Measurements from ENCODE around the gene MAP6D1. TPM values are rescaled to one million over a fixed set of nuclear protein-coding genes. Genes with fewer than 3 reads are reported as not detected.

Gene MAP6D1
- polyA plus RNA-seq, 1 experiment: 3.9 TPM

GRCh38 chr3:183801601-183802000 lies 23.8 kb downstream of the MAP6D1 start:
- Histone ChIP-seq H3K27me3 (ENCODE audit: control insufficient read depth, insufficient read depth, low read length) (no peaks in the 10 kb centered on the region), H3K36me3 (ENCODE audit: control insufficient read depth, insufficient read depth, low read length) (peaks cover 37% of the 10 kb centered on the region), H3K4me3 (ENCODE audit: low read depth, low read length) (no peak overlapping the region)
- ChIA-PET POLR2A (no interaction called here), CTCF (no interaction called here)
- no peak for TF ChIP-seq CTCF (IDR thresholded peaks at IDR 0.05; ENCODE audit: insufficient read depth, low read depth, low read length)
- DNase-seq (ENCODE audit: low read depth): no peak

GRCh38 chr3:183800243-183800863 lies 25.0 kb downstream of the MAP6D1 start:
- peaks cover 32% of the 10 kb centered on the region for H3K36me3 ChIP-seq (ENCODE audit: control insufficient read depth, insufficient read depth, low read length)
- no peaks in the 10 kb centered on the region for H3K27me3 ChIP-seq (ENCODE audit: control insufficient read depth, insufficient read depth, low read length)
- POLR2A ChIA-PET: no interaction called here
- no peak overlapping the region for H3K4me3 ChIP-seq (ENCODE audit: low read depth, low read length)
- no peak for DNase-seq (ENCODE audit: low read depth)
- CTCF ChIA-PET: no interaction called here
- no peak for TF ChIP-seq CTCF (IDR thresholded peaks at IDR 0.05; ENCODE audit: insufficient read depth, low read depth, low read length)

- H3K27me3 ChIP-seq (ENCODE audit: control insufficient read depth, insufficient read depth, low read length): no peaks in the 10 kb centered on the region
- no peak for DNase-seq (ENCODE audit: low read depth)
- POLR2A ChIA-PET: no interaction called here
- TF ChIP-seq CTCF (IDR thresholded peaks at IDR 0.05; ENCODE audit: insufficient read depth, low read depth, low read length): no peak
- H3K4me3 ChIP-seq (ENCODE audit: low read depth, low read length): no peak overlapping the region
- H3K36me3 ChIP-seq (ENCODE audit: control insufficient read depth, insufficient read depth, low read length): peaks cover 31% of the 10 kb centered on the region
- CTCF ChIA-PET: no interaction called here
Measured at GRCh38 chr3:183799461-183799860, 25.9 kb downstream of the MAP6D1 start.

- CTCF ChIA-PET: no interaction called here
- POLR2A ChIA-PET: no interaction called here
- H3K4me3 ChIP-seq (ENCODE audit: low read depth, low read length): no peak overlapping the region
- DNase-seq (ENCODE audit: low read depth): no peak
- peaks cover 24% of the 10 kb centered on the region for H3K36me3 ChIP-seq (ENCODE audit: control insufficient read depth, insufficient read depth, low read length)
- no peak for TF ChIP-seq CTCF (IDR thresholded peaks at IDR 0.05; ENCODE audit: insufficient read depth, low read depth, low read length)
- H3K27me3 ChIP-seq (ENCODE audit: control insufficient read depth, insufficient read depth, low read length): no peaks in the 10 kb centered on the region
Measured at GRCh38 chr3:183797996-183798395, 27.4 kb downstream of the MAP6D1 start.

- Histone ChIP-seq H3K27me3 (ENCODE audit: control insufficient read depth, insufficient read depth, low read length) (no peaks in the 10 kb centered on the region), H3K36me3 (ENCODE audit: control insufficient read depth, insufficient read depth, low read length) (peaks cover 16% of the 10 kb centered on the region), H3K4me3 (ENCODE audit: low read depth, low read length) (no peak overlapping the region)
- POLR2A ChIA-PET: no interaction called here
- CTCF ChIA-PET: no interaction called here
- no peak for DNase-seq (ENCODE audit: low read depth)
- no peak for TF ChIP-seq CTCF (IDR thresholded peaks at IDR 0.05; ENCODE audit: insufficient read depth, low read depth, low read length)
Measured at GRCh38 chr3:183796372-183796771, 29.0 kb downstream of the MAP6D1 start.
